Adipose tissue (tissue), 3 donors: ENCODE measurements around the gene CACNA1S. TPM values are rescaled to one million over a fixed set of nuclear protein-coding genes. Genes with fewer than 3 reads are reported as not detected.

Source experiments
- H3K27ac ChIP-seq: one replicate; pipeline ENCODE4 v1.5.1; 2013; ENCODE audit warnings: low read depth, low read length
- WGBS, 3 donors: extraction: QIAGEN DNeasy Blood & Tissue Kit; methylation state at CpG; one replicate each; pipeline ENCODE4 v1.1.7; 2013; 5-methylcytosine and 5-hydroxymethylcytosine counted together
- polyA plus RNA-seq, 3 donors: library from polyadenylated mRNA; stranded (reverse); fragments of 200-250 nt; gene quantifications; one replicate each; pipeline ENCODE4 v1.2.3, GENCODE V29; 2013
- donor health status: healthy with polysubstance abuse.
- donor health status: Bipolar disorder and iron deficiency.
- donor health status: healthy.

CACNA1S gene
- polyA plus RNA-seq, 3 donors, result under 0.01 to 0.02 TPM; not detected in 1

DNA sequence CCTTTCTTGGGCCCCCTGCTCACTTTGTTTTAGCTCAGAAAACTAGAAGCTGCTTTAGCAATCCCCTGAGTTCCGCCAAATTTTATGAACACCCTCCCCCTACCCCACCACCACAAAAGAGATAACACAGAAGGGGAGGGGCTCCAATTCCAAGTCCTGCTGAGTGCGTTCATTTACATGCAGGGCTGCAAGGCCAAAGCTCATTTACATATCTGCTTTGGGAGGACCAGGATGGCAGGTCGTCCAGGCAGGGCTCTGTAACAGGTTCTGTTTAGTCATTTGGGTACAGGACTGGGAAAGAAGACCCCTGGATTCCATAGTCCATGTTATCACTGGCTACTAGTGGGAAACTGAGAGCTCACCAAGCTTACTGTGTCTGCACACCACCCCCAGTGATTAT is 52.8 kb downstream of the CACNA1S start:
- 90% methylated on average over 3 of the region's 3 CpGs for WGBS, 3 donors
- no peak overlapping the region for H3K27ac ChIP-seq

DNA sequence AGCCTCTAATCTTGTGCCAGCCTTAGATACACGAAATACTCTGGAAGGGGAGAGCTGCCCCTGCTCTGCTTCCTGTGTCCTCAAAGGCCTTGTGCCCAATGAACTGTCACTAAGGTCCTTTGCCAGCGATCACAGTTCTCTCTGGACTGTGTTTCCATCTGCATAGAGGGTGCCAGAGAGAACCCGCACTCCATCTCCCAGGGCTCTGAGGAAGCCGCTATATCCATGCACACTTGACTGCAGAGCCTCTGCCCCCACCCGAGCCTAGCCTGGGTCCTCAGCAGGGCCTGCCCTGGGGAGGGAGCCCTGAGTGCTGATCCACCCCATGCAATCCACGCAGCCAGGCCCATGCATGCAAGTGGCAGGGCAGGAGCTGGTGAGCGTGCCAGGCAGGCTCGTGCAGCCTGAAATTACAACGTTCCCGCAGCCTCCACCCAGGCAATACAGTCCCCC is 58.1 kb downstream of the CACNA1S start:
- no peak overlapping the region for H3K27ac ChIP-seq
- 68 to 76% (median 74%) methylated on average over 10 of the region's 10 CpGs for WGBS, 3 donors

DNA sequence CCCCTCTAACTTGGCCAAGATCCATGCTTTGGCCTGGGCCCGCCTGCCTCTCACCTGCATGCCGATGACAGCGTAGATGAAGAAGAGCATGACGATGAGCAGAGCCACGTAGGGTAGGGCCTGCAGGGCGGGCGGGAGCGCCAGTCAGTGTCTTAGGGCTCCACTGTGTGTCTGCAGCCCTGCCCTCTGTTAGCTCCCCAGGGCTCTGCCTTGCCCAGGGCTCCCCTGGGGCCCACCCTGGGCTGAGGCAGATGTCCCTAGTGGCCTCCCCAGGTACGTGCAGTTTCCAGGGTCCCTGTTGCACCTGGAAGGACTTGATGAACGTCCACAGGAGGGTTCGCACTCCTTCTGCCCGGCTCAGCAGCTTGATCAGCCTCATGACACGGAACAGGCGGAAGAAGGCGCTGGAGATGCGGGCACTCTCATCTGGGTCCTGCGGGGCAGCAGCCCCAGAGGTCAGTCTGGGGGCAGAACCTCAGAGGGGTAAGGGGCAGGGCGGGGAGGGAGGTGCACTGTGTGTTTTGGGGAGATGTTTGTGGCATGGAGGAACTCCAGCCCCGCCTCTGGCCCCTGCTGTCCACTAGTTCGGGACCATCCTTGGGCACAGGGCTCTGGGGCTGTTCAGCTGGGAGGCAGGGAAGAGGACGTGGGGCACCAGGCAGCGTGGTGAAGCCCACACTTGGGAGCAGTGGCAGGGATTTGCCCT is 58.9 kb downstream of the CACNA1S start:
- no peak overlapping the region for H3K27ac ChIP-seq
- 87 to 89% (median 89%) methylated on average over 22 of the region's 22 CpGs for WGBS, 3 donors

DNA sequence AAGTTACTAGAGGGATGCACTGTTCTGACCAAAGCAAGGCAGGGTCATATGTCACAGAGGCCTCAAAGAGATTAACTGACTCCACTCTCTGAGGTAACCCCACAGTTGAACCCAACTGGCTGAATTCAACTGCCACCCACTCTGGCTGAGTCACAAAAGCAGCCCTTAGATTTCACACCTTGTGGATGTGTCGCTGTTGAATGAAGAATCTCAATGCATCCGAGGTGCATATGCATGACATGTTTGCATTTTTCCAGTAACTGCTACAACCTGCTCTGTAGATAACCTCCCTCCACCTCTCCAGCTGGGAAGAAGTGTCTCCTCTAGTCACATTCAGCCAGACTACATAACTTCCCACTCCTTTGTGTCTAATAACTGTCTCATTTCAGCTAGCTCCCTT is 60.8 kb downstream of the CACNA1S start:
- no peak overlapping the region for H3K27ac ChIP-seq
- WGBS, 3 donors, result 76 to 91% (median 85%) methylated on average over 2 of the region's 2 CpGs

DNA sequence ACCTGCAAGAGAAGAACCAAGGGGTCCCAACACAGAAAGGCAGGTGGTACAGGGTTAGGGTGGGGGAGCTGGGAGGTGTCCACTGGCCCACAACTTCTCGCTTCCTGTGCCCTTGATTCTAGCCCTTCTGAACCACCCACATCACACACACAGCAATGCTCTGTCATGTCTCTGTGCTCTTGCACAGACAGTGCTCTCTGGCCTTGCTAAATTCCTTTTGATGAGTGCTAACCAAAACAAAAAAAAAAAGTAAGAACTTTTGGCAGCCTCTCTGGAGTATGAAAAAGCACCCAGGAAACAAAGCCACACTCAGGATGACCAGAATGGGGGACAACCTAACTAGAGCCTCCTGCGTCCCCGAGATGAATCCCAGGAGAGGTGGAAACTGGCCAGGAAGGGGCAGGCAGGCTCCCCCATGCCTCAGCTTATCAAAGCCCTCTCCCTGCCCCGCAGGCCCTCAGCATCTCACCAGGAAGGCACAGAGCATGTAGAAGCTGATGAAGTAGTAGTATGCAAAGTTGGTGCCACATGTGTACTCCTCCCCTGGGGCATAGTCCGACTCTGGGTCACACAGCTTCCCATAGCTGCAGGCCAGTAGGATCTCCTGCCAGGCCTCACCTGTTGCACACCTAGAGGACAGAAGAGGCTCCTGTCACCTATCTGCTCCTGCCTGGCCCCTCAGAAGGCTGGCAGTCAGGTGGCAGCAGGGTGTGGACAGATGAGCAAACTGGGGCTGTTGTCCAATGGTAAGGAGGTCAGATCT is 61.5 kb downstream of the CACNA1S start:
- WGBS, 3 donors, result 78 to 90% (median 86%) methylated on average over 5 of the region's 5 CpGs
- no peak overlapping the region for H3K27ac ChIP-seq

DNA sequence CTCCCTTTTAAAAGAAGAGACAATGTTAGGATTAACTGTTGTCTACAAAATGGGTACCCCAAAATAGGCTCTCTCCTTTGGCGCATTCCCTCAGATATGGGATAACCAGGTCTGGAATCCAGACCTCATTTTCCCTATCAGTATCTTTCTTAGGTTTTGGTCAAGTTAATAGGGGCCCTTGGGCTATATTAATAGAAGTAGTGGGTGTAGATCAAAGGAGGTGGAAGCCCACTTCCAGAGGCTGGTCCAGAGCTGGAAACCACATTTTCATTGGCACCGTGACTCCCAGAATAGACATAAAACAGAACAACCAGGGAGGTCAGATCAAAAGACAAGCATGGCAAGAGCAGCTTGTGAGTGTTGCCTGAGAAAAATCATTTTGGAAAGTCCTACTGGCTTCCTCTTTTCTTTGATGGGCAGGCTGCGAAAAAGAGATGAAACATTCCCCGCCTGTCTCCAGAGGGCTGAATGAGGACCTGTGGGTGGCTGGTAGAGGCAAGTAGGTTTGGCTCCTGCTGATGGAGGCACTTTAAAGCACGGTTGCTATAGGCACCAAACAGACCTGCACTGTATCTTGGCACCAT is 62.9 kb downstream of the CACNA1S start:
- 81 to 84% (median 83%) methylated on average over 5 of the region's 5 CpGs for WGBS, 3 donors
- no peak overlapping the region for H3K27ac ChIP-seq

DNA sequence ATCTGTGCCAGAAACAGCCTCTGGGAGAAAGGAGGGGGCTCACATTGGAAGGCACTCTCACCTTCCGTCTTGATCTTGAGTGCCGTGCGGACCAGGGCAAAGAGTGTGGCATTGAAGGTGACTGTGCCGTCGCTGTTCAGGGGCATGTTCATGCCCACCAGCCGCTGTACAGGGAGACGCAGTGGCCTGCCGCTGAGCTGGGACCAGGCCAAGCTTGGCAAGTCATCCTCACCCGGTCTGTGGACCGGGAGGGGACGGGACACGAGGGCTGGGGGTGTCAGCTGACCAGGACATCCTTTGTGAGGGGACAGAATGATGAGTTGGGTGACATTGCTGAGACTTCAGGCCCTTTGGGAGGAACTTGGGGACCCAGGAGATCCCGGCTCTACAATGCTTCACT is 63.7 kb downstream of the CACNA1S start:
- 80 to 85% (median 80%) methylated on average over 13 of the region's 13 CpGs for WGBS, 3 donors
- no peak overlapping the region for H3K27ac ChIP-seq

DNA sequence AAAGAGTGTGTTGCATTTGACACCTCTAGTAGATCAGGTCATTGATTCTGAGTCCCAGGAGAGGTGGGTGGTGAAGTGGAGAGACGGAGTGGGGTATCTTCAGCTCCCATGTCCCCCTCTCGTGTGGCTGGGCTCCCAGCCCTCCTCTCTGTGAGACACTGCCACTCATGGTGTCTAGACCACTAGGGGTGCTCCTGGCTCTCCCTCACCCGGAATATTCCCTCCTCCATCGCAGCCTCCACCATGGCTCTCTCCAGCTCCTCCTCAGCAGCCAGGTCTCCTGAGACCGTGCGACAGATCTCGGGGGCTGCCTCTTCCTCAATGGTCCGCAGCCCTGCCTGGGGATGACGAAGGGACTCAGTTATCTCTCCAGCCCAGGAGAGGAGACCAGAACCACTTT is 68.1 kb downstream of the CACNA1S start:
- no peak overlapping the region for H3K27ac ChIP-seq
- 80 to 86% (median 83%) methylated on average over 9 of the region's 9 CpGs for WGBS, 3 donors

DNA sequence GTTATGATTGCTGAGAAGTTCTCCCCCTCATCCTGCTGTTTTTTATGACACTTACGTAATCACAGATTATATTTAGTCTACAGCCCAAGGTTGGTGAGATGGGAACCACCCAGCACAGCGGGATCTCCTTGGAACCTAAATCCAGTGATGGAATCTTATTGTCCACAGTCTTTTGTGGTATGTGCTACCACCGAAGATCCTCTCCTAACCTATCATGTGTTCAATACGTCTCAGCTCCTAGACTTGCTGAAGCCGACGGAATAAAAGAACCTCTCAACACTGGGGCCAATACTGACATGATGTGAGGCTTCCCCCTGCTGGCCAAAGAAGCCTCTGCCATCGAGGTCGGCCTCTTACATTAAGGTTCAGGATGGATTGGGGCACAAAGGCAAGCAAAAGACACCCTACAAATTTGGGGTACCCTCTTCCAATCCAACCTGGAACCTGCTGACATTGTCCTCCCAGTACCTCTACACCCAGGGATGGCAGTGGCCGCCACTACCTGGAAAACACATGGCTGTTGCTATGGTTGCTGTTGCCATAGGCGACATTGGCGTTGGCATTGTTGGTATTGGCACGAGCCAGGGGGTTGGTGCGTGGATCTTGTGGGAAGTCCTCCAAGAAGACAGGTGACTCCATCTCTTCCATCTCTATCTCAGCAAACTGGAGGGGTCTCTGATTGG is 69.3 kb downstream of the CACNA1S start:
- WGBS, 3 donors, result 22 to 35% (median 30%) methylated on average over 13 of the region's 13 CpGs
- no peak overlapping the region for H3K27ac ChIP-seq

DNA sequence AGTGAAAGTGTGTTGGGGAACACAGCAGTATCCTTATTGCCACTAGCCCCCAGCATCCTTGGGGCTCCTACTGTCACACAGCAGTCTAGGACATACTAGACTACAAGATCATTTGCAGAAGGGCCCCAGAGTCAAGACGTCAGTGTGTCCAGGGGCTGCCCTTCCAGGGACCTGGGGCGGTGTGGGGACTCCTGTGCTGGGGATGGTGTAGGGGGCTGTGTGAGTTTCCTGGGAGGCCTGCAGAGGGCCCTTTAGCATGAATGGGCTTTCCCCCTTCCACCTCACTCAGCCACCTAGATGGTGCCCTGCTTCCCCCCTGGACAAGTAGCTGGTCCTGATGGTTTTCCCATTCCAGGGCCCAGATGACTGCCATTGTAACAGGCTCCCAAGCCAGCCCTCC is 71.2 kb downstream of the CACNA1S start:
- 86 to 95% (median 92%) methylated on average over 2 of the region's 2 CpGs for WGBS, 3 donors
- no peak overlapping the region for H3K27ac ChIP-seq

DNA sequence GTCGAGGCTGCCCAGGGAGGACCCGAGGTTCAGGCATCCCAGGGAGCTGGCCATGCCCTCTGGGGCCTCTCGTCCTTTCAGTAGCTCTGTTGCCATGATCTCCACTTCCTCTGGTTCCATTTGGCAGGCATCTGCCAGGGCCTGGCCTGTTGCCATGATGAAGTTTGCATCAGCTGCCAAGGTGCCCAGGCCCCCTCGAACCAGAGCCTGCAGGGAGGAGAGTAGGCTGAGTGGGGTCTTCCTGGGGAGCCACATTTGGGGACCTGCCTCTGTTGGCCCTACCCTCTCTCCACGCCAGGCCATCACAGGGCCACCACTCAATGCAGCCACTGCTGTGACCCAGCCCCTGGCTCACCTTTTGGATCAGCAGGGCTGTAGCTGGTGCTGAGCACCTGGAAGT is 72.3 kb downstream of the CACNA1S start:
- WGBS, 3 donors, result 76 to 89% (median 80%) methylated on average over 5 of the region's 5 CpGs

DNA sequence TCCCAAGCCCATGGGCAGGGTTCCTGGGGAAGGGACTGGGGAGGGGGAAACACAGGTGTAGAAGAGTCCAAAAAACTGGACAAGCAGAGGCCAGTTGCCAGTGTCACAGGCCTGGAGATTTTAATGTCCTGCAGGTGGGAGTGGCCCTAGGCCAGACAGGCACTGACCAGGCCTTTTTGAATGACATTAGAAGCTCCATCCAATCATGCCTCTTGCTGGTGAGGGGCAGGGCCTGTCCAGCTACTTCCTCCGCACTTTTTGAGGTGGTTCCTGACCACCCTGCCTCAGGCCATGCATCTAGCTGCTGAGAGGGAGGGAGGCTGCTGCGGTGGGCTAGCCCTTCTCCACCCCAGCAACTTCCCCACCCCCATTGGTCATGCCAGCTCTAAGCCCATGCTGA is 72.8 kb downstream of the CACNA1S start:
- WGBS, 3 donors, result 94 to 100% (median 95%) methylated on average over 2 of the region's 2 CpGs
- H3K27ac ChIP-seq, result no peak overlapping the region

More for the DNA sequence above, 72.3 kb downstream of the CACNA1S start:
- H3K27ac ChIP-seq, result no peak overlapping the region

DNA sequence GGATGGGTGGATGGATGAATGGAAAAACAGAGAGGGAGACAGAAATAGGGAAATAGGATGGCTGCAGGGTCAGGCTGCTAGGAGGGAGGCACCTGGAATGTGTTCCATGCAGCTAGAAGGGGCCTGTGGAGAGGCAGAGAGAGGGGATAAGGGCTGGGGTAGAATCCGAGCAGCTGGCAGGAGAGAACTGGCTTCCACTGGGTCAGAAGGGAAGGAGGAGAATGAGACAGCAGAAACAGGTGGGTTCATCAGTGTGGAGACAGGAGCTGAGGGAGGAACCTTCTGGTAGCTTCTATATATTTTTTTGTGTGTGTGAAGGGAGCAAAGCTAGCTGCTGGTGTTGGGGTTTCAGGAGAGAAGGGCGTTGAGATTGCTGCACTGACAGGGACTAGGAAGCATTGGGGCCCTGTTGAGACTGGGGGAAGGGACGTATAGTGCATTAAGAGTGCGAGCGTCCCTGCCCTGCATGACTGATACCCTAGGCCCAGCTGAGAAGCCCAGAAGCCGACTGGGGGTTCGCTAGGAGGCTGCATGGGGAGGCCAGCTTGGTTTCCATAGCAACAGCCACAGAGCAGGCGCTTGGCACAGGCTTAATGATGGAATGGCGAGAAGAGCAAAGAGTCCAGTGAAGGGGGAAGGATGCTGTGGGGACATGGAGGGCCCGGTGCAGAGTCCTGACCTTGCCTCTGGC is 73.9 kb downstream of the CACNA1S start:
- 88 to 91% (median 91%) methylated on average over 10 of the region's 10 CpGs for WGBS, 3 donors
- H3K27ac ChIP-seq, result no peak overlapping the region

DNA sequence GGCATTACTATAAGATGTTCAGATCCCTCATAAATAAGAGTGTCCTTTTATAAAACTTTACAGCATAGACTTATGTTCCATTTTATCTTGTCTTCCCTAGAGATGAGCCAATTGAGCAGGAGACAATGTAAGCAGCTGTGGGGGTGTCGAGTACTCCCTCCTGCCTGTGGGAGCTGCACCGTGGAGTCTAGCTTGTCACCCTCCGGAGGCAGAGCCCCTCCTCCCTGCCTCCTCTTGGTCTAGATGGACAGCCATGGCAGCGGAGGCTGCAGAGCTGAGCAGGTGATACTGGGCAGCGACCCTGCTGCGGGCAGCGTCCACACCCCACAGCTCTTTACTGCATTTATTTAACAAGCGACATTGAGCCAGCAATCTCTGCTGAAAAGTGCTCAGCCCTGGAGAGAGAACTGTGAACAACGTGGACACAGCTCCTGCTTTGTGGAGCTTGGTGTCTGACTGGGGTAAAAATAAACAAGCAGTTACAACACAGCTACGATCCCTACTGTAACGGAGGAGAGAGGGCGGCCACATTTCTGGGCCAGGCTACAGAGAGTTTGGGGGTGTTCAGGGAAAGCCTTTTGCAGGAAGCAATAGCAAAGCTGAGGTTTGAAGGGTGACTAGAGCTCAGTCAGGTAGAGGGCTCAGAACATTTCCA is 75.9 kb downstream of the CACNA1S start:
- H3K27ac ChIP-seq, result no peak overlapping the region
- 56 to 74% (median 70%) methylated on average over 12 of the region's 12 CpGs for WGBS, 3 donors

DNA sequence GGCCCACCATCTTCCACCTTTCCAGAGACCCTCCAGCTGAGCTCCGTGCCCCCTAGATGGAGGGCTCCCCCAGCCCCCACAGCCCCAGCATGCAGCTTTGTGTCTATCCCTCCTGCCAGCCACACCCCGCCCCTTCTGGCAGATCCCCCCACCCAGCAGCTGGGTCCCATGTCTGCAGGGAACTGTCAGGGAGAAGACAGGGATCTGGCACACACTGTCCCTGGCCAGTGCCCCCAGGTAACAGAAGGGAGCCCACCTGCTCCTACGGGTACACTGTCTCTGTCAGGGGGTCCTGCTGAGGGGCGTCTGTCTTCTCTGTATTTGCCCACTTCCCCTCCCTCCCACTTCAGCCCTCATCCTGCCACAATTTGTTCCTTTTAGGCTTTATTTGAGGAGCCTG is 77.6 kb downstream of the CACNA1S start:
- H3K27ac ChIP-seq, result no peak overlapping the region
- whole genome bisulfite sequencing, 3 donors, result 67 to 73% (median 72%) methylated on average over 4 of the region's 4 CpGs

DNA sequence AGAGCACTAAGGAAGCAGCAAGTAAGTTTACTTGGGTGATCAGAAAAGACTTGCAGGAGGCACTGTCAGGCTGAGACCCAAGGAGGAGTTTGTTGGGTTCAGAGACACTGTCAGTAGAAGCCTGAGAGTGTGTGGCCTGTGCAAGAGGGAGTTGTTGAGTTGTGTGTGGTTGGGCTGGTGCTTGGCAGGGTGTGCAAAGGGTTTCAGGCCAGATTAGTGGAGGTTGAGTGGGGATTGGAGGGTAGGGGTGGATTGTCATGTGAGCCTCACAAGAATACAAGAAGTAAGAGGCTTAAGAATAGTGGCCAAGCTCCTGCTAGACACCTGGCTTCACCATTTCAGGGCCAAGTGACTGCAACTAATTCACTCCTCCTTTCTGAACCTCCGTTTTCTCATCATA is 79.8 kb downstream of the CACNA1S start:
- WGBS, 3 donors, result 93 to 100% (median 100%) methylated on average over 1 of the region's 1 CpG
- H3K27ac ChIP-seq, result no peak overlapping the region

DNA sequence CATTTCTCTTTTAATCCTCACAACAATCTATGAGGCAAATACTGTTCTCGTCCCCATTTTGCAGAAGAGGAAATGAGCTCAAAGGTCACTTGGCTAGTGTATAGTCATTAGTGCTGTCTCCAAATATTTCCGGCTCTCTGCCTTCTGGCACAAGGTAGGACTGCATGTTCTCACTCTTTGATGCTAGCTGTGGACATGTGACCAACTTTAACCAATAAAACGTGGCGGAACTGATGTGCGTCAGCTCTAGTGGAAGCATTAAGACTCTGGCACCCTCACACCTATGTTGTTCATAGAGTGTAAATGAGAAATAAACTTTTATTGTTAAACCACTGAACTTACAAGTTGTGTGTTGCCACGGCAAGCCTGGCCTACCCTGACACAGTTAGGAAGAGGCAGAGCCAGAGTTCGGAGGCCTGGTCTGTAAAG is 83.8 kb downstream of the CACNA1S start:
- H3K27ac ChIP-seq, result no peak overlapping the region
- WGBS, 3 donors, result 59 to 61% (median 60%) methylated on average over 7 of the region's 7 CpGs

DNA sequence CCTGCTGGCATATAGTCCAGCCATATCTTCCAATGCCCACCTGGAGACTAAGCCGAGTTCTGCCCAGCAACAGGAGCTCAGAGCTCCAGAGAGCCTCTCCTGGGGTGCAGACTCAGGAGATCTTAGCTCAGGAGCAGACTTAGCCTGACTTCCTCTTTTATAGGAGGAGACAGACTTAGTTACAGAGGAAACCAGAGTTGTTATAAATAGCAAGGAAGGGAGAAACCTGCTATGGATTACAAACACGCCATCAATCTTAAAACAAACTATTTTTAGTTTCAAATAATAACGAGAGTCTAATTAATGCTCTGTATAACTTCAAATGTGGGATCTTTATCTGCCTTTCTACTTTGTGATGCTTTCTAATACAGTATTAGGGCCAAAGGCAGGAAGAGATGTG is 85.4 kb downstream of the CACNA1S start:
- WGBS, 3 donors, result 28 to 67% (median 30%) methylated on average over 3 of the region's 3 CpGs
- H3K27ac ChIP-seq, result no peak overlapping the region
